ENCODE results near the gene DRC3. TPM values are rescaled to one million over a fixed set of nuclear protein-coding genes. Genes with fewer than 3 reads are reported as not detected.

The DRC3 gene
- polyA plus RNA-seq, 1 donor (not counting 4 experiments of a cell fraction or from before 2014, with no cell fraction given) = 0.69 TPM

DNA sequence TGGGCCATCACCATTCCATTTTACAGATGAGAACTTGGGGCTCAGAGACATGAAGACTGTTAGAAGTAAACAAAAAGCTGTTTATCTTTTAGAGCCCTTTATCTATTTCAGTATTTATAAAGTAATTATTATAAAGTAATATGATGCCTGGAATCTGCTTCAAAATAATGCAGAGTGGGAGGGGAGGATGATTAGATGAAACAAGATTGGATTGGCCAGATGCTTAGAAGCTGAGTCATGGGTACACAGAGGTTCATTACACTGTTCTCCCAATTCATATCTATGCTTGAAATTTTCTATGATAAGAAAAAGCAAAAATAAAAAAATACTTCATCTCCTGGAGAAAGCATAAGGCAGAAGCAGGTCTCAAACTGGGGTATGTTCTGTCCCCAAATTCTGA is 29.8 kb upstream of the DRC3 start:
- dilution Hi-C loops (cut with MboI; ENCODE audit: extremely low pct_ligation_motif_present, low sequenced_read_pairs) = no loop called here
- Histone ChIP-seq H3K79me2 (ENCODE audit: control insufficient read depth, insufficient read depth, low read length) (peaks cover 58% of the 10 kb centered on the region), H3K27me3 (ENCODE audit: control insufficient read depth, extremely low read depth, insufficient read depth, low read length) (no peaks in the 10 kb centered on the region), H3K4me3 (ENCODE audit: control insufficient read depth in 2 of 3, extremely low read depth in 1 of 3, insufficient read depth in 2 of 3, low read depth in 1 of 3, low read length in 3 of 3) (peak overlapping the region in 2 of 3 experiments; percentile 37 to 54), H3K4me2 (ENCODE audit: control insufficient read depth, extremely low read depth, insufficient read depth, low read depth, low read length) (peak overlapping the region; percentile 82), H3K9ac (ENCODE audit: control insufficient read depth, extremely low read depth, insufficient read depth, low read length) (peak overlapping the region; percentile 5), H4K20me1 (ENCODE audit: control insufficient read depth, extremely low read depth, insufficient read depth, low read length) (no peaks in the 10 kb centered on the region), H3K9me1 (ENCODE audit: control insufficient read depth, extremely low read depth, insufficient read depth, low read length) (no peaks in the 10 kb centered on the region), H3K36me3 (ENCODE audit: control insufficient read depth in 2 of 2, extremely low read depth in 1 of 2, insufficient read depth in 2 of 2, low read length in 2 of 2) (no peaks in the 10 kb centered on the region), H3K27ac (ENCODE audit: control insufficient read depth, insufficient read depth, low read length) (peak overlapping the region; percentile 61), H2AFZ (ENCODE audit: control insufficient read depth, low read length) (peak overlapping the region; percentile 27), H3K9me3 (ENCODE audit: control insufficient read depth, low read depth, low read length) (no peaks in the 10 kb centered on the region), H3K4me1 (ENCODE audit: control insufficient read depth, extremely low read depth, insufficient read depth, low read length) (peaks cover 53% of the 10 kb centered on the region)
- TF ChIP-seq EZH2 (IDR thresholded peaks at IDR 0.05; ENCODE audit: low read length) (no peak), CTCF (optimal IDR thresholded peaks at IDR 0.05 in 1 of 3, IDR thresholded peaks at IDR 0.05 in 1 of 3, conservative IDR thresholded peaks at IDR 0.05 in 1 of 3; ENCODE audit: extremely low read depth in 1 of 3, insufficient read depth in 2 of 3, low read length in 3 of 3) (no peak)
- FAIRE-seq (peak; percentile 74), DNase-seq (ENCODE audit: low read depth, low spot score) (no peak)

DNA sequence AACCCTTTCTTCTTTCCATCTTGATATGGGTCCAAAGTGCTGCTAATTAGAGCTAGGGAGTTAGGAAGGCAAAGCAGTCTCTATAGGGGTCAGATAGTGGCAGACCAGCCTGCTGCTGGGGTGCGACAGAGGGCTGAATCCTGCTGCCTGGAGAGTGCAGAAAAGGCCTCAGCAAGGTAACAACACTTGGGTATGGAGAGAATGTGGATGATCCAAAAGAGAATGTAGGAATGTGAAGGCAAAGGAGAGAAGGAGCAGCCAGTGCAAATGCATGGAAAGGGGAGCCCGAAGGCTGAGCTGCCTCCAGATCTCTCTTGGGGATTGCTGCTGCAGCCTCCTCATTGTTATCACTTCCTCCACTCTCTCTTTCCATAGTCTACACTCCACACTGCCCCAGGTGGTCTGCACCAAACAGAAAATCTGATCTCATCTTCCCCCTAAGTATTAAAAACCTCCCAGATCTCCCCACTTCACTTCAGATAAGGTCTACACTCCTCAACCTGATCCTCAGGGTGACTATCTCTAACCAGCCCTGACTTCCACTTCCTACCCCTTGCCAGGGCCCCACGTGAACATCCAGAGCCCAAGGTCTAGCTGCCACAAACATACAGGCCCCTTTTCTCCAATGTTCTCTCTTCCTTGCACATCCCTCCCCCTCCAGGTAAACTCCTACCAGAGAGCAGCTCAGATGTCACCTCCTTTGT is 29.2 kb upstream of the DRC3 start:
- no peaks in the 10 kb centered on the region for H3K27me3 ChIP-seq (ENCODE audit: control insufficient read depth, extremely low read depth, insufficient read depth, low read length)
- no peaks in the 10 kb centered on the region for H3K9me3 ChIP-seq (ENCODE audit: control insufficient read depth, low read depth, low read length)
- H4K20me1 ChIP-seq (ENCODE audit: control insufficient read depth, extremely low read depth, insufficient read depth, low read length) = no peaks in the 10 kb centered on the region
- H3K79me2 ChIP-seq (ENCODE audit: control insufficient read depth, insufficient read depth, low read length) = peaks cover 57% of the 10 kb centered on the region
- H3K4me1 ChIP-seq (ENCODE audit: control insufficient read depth, extremely low read depth, insufficient read depth, low read length) = peaks cover 53% of the 10 kb centered on the region
- H3K9ac ChIP-seq (ENCODE audit: control insufficient read depth, extremely low read depth, insufficient read depth, low read length) = no peak overlapping the region
- peak overlapping the region in 2 of 3 experiments; percentile 35 to 37 for H3K4me3 ChIP-seq (ENCODE audit: control insufficient read depth in 2 of 3, extremely low read depth in 1 of 3, insufficient read depth in 2 of 3, low read depth in 1 of 3, low read length in 3 of 3)
- FAIRE-seq (no peak), DNase-seq (ENCODE audit: low read depth, low spot score) (no peak)
- TF ChIP-seq CTCF (optimal IDR thresholded peaks at IDR 0.05 in 1 of 3, IDR thresholded peaks at IDR 0.05 in 1 of 3, conservative IDR thresholded peaks at IDR 0.05 in 1 of 3; ENCODE audit: extremely low read depth in 1 of 3, insufficient read depth in 2 of 3, low read length in 3 of 3) (no peak), EZH2 (IDR thresholded peaks at IDR 0.05; ENCODE audit: low read length) (no peak)
- no peaks in the 10 kb centered on the region for H3K36me3 ChIP-seq (ENCODE audit: control insufficient read depth in 2 of 2, extremely low read depth in 1 of 2, insufficient read depth in 2 of 2, low read length in 2 of 2)
- peak overlapping the region; percentile 82 for H3K4me2 ChIP-seq (ENCODE audit: control insufficient read depth, extremely low read depth, insufficient read depth, low read depth, low read length)
- peak overlapping the region; percentile 27 for H3K27ac ChIP-seq (ENCODE audit: control insufficient read depth, insufficient read depth, low read length)
- dilution Hi-C loops (cut with MboI; ENCODE audit: extremely low pct_ligation_motif_present, low sequenced_read_pairs) = no loop called here
- H2AFZ ChIP-seq (ENCODE audit: control insufficient read depth, low read length) = no peak overlapping the region
- no peaks in the 10 kb centered on the region for H3K9me1 ChIP-seq (ENCODE audit: control insufficient read depth, extremely low read depth, insufficient read depth, low read length)
